Body of pancreas (tissue), 4 donors: Measurements from ENCODE around the gene RSPRY1. TPM values are rescaled to one million over a fixed set of nuclear protein-coding genes. Genes with fewer than 3 reads are reported as not detected.

Experiments used
- ATAC-seq: fragments of 150-250 bp; one replicate; pipeline ENCODE4 v1.9.1; 2016
- DNase-seq, 4 donors: peaks; one replicate each; pipeline ENCODE4 v3.0.0-alpha.2; 2019
- H3K27ac ChIP-seq, 4 donors: fragments of 200-600 bp; sonication (generic); 1 replicate in 3 of 4; 2 replicates in 1 of 4; pipeline versions ENCODE4 v1.5.1 to v1.6.1; 2016 to 2019; ENCODE audit warnings: mild to moderate bottlenecking in 1 of 4, mixed read lengths in 1 of 4, moderate library complexity in 1 of 4
- H3K27me3 ChIP-seq, 2 donors: fragments of 200-600 bp; sonication (generic); one replicate each; pipeline ENCODE4 v1.6.0; 2016; ENCODE audit warnings: mild to moderate bottlenecking in 1 of 2
- H3K36me3 ChIP-seq, 2 donors: fragments of 200-600 bp; sonication (generic); replicated peaks in 1 of 2; 2 replicates each; pipeline ENCODE4 v1.5.1; 2016; ENCODE audit warnings: low read depth in 2 of 2; ENCODE audit not compliant: insufficient read depth in 1 of 2
- H3K4me1 ChIP-seq: fragments of 200-600 bp; sonication (generic); one replicate; pipeline ENCODE4 v1.6.0; 2016
- H3K4me3 ChIP-seq, 2 donors: fragments of 200-600 bp; sonication (generic); 1 replicate in 1 of 2; 2 replicates in 1 of 2; pipeline ENCODE4 v1.5.1; 2016 to 2019
- H3K9me3 ChIP-seq, 3 donors: fragments of 200-600 bp; sonication (generic); 1 replicate in 2 of 3; 2 replicates in 1 of 3; pipeline ENCODE4 v1.5.1; 2016
- CTCF ChIP-seq, 7 experiments: fragments of 450-650 bp in 4 of 7; fragments of 200-600 bp in 3 of 7; sonication (generic) in 3 of 7; IDR thresholded peaks; one replicate each; pipeline ENCODE4 v1.5.1; 2016 to 2019; ENCODE audit warnings: antibody characterized with exemption in 7 of 7
- POLR2A ChIP-seq, 3 donors: fragments of 450-650 bp; IDR thresholded peaks; one replicate each; pipeline ENCODE4 v1.6.1; 2016; ENCODE audit warnings: antibody characterized with exemption in 3 of 3, mild to moderate bottlenecking in 2 of 3
- WGBS, 2 donors: methylation state at CpG; one replicate each; pipeline ENCODE4 v1.1.5; 2017; 5-methylcytosine and 5-hydroxymethylcytosine counted together
- intact Hi-C: fragments of 100-400 bp; cut with DNase I; formaldehyde crosslinking; loops from one replicate; pipeline ENCODE4 v1.15.1; 2023
- total RNA-seq, 2 donors: library from RNA; depleted of rRNA; stranded (reverse); fragments of >200 nt; gene quantifications; one replicate each; pipeline ENCODE4 v1.1.0, GENCODE V29; 2016

The RSPRY1 gene
- total RNA-seq, 2 donors from 2014 or later: 13.8 to 31.4 TPM

DNA sequence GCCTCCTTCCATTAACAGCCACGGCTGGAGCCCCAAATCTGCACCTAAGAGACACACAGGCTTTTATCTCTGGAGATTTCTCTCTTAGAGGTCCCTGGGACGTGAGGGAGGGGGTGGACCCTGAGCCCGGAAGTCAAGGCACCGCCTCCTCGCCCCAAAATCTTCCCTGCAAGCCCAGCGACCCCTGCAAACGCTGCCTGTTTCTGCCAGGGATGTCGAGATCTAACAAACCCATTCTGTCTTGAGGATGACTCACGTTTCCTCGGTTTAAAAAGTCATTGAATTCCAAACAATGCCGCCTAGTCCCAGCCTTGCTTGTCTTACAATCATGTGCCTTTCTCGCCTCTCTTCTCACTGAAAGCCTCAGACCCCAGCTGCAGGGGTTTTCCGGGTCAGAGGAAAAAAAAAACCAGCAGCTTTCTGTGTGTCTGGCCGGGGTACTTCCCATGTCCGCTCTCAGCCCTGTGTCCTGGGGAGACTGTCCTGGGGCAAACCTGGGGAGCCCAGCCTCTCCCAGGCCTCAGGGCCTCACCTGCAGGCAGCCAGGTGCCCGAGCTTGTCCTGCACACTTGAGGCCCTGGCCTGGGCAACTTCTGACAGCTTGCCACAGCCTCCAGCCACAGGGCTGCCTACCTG, 74.3 kb downstream of the RSPRY1 start:
- Histone ChIP-seq H3K9me3 (no peaks in the 10 kb centered on the region), H3K27ac (no peak overlapping the region), H3K36me3 (peaks cover 4 to 12% of the 10 kb centered on the region in 2 donors), H3K4me1 (peaks cover 29% of the 10 kb centered on the region), H3K4me3 (no peak overlapping the region), H3K27me3 (no peaks in the 10 kb centered on the region)
- ATAC-seq: no peak
- intact Hi-C loops: no loop called here
- TF ChIP-seq CTCF (IDR thresholded peaks at IDR 0.05) (no peak), POLR2A (IDR thresholded peaks at IDR 0.05) (no peak)
- WGBS, 2 donors: 69 to 75% methylated on average over 14 to 16 of the region's 16 CpGs
- DNase-seq: peak in 2 of 4 donors; percentile 3 to 8

DNA sequence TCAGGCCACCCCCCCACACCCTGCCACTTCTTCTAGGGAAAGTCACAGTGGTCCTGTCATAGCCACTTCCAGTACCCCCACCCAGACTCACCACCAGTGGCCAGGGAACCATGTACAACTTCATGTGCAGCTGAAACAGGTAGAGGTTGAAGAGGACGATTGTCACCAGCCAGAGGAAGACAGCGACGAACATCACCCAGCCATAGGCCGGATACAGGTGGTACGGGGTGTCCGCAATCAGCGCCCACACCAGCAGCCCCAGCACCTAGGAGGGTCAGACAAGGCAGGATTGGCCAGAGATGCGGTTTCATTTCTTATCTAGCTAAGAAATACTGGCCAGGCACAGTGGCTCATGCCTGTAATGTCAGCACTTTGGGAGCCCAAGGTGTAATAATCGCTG, 75.7 kb downstream of the RSPRY1 start:
- peaks cover 43% of the 10 kb centered on the region for H3K4me1 ChIP-seq
- H3K36me3 ChIP-seq: peaks cover under 1 to 5% of the 10 kb centered on the region in 2 donors
- DNase-seq (peak in 1 of 4 donors; percentile 7), ATAC-seq (no peak)
- no peak overlapping the region for H3K4me3 ChIP-seq
- intact Hi-C loops: no loop called here
- TF ChIP-seq CTCF (IDR thresholded peaks at IDR 0.05) (no peak), POLR2A (IDR thresholded peaks at IDR 0.05) (no peak)
- no peaks in the 10 kb centered on the region for H3K27me3 ChIP-seq
- no peak overlapping the region for H3K27ac ChIP-seq
- 99% methylated on average over 9 of the region's 9 CpGs; no CpG with 5 or more reads in 1 of the 2 donors for WGBS, 2 donors
- no peaks in the 10 kb centered on the region for H3K9me3 ChIP-seq

DNA sequence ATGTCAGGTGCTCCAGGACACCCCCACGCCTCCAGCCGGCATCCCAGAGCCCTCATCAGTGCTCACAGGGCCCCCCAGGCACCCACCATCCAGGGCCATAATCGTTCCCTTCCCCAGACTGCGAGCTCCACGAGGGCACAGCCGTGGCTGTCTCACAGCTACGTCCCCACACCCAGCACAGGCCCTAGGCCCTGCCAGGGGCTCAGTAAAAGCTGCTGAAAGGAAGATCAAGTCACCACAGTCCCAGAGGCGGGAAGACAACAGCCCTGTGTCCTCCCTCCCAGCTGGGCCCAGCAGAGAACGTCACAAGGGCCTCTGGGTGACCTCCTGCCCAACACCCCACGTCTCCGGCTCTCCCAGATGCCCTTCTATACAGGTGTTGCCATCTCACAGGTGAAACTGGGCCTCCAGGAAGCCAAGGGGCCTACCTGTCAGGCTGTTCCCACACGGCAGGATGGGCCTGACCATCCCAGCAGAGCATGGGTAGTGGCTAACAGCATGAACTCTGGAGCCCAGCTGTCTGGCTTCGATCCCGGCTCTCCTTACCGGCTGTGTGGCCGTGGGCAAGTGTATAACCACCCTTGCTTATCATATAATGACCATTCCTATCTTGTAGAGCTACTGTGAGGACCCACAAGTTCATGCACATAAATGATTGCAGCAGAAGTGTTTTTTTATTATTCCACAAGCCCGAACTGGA, 76.9 kb downstream of the RSPRY1 start:
- intact Hi-C loops: no loop called here
- DNase-seq (peak in 3 of 4 donors; percentile 45 to 63 (median 54)), ATAC-seq (no peak)
- no peak for TF ChIP-seq CTCF (IDR thresholded peaks at IDR 0.05)
- TF ChIP-seq POLR2A (IDR thresholded peaks at IDR 0.05): no peak
- H3K9me3 ChIP-seq: no peaks in the 10 kb centered on the region
- peaks cover 0 to 3% of the 10 kb centered on the region in 2 donors for H3K36me3 ChIP-seq
- peaks cover 55% of the 10 kb centered on the region for H3K4me1 ChIP-seq
- H3K27me3 ChIP-seq: no peaks in the 10 kb centered on the region
- H3K27ac ChIP-seq: peak overlapping the region; percentile 7 to 93 (median 88)
- 64 to 83% methylated on average over 6 to 15 of the region's 17 CpGs for WGBS, 2 donors
- no peak overlapping the region for H3K4me3 ChIP-seq

DNA sequence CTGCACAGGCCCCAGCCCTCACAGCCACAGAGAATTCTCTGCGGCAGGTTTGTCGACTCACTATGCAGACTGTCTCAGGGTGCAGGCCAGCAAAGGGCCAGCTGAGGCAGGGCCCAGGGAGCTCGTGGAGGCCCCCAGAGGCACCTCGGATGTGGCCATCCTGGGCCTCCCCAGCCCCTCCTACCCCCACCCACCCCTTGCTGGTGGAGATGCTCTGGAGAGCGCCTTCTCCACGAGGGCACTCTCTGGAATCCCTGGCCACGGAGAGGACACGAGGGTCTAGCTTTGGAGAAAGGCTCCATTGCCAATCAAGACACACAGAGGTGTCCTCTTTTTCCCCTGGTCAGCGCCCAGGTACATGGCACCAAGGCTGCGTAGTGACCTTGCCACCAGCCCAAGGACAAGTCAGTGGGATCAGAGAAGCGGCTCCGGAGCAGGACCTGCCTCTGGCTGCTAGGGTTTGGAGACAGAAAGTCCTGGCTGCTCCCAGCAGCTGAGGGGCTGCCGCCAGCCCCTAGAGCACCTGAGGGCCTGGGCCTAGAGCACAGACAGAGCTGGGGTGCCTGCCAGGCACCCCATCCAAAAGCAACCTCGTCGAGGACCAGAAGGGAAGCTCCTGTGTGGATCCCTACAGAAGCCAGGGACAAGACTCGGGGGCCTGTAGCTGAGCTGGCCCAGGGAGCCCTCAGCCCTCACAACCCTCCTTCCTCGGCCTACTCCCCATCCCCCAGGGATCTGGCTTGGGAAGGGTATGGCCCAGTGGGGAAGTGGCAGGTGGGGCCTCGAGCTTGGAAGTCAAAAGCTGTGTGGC, 77.6 kb downstream of the RSPRY1 start:
- 72 to 73% methylated on average over 6 to 18 of the region's 18 CpGs for WGBS, 2 donors
- intact Hi-C loops: no loop called here
- Histone ChIP-seq H3K36me3 (no peaks in the 10 kb centered on the region), H3K4me3 (no peak overlapping the region), H3K27me3 (no peaks in the 10 kb centered on the region), H3K9me3 (no peaks in the 10 kb centered on the region), H3K27ac (peak overlapping the region in 3 of 4 donors; percentile 85 to 93 (median 90)), H3K4me1 (peaks cover 63% of the 10 kb centered on the region)
- TF ChIP-seq CTCF (IDR thresholded peaks at IDR 0.05) (no peak), POLR2A (IDR thresholded peaks at IDR 0.05) (no peak)
- DNase-seq (no peak), ATAC-seq (no peak)
